HCEC 1CT (cell line): ENCODE results near the gene KCNN3.

Experiments used
- DNase-seq: peaks from one replicate; pipeline ENCODE4 v3.0.0-alpha.2; 2017

KCNN3 gene

DNA sequence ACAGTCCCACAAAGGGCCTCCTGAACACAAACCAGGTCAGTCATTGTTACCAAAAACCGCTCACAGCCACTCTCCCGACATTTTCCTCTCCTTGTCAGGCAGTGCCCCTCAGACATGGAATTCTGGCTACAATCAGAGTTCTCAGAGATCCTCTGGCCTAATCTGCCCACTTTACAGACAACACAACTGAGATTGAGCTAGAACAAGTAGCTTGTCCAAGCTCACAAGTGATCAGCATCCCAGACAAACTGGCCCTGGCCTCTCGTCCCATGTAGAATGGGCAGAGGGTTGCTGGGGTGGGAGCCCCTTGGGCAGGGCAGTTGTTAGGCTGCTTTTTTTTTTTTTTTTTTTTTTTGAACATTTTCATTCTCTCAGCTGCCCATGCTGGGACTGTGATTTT is 57.2 kb downstream of the KCNN3 start:
- DNase-seq: no peak

DNA sequence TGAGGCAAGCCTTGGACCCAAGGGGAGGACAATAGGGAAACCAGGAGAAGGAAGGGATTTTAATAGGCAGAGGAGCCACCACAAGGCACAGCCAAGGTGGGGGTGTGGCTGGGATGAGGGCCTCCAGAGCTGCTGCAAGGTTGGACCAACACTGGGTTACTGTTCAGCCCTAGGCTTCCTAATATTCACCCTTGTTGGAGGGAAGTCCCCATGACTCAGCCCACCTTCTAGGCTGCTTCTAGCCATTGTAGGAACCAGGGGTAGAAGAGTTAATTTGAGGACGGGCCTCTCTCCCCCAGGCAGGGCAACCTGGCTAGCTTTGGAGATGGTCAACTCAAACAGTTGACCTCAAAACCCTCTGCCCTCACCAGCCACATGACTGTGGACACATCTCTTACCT is 59.5 kb downstream of the KCNN3 start:
- no peak for DNase-seq

DNA sequence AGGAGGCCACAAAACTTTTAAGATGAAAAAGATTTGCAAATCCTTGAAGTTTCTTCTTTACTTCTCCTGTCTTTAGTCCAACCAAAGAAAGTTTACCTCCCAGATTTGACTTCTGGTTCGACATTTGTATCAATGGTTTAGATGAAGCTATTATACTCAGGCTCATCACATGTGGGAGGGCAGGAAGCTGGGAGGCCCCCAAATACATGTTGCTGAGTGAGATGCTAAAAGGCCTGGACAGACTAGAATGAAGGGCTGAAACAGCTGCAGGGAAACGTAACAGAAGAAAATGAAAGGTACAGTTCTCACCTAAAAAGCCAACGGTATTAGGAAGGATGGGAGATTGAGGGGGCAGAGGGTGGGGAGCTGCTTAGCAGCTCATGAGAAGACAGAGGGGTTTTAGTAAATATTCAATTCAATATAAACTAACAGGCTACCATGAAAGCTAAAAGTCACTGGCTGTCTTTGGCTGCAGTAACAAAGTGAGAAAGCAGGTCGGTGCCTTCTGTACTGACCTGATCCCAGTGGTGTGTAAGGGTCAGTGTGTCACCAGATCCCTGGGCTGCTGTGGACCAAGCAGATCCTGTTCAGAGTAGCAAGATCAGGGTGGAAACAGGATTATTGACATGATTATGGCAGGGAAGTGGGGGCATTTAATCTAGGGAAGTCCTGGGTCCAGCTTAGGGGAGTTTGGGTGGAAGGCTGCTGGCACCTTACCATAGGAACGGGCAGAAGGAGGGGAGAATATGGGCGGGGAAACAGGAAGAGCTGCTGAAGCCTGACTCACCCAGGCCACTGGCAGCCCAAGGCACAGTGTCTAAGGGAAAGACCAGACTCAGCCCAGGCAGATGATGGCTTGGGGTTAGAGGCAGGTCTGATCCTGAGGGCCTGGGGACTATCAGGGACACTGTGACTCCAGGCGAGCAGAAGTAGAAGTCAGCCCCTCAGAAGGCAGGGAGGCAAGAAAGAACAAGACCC is 60.4 kb downstream of the KCNN3 start:
- peak; percentile 30 for DNase-seq

DNA sequence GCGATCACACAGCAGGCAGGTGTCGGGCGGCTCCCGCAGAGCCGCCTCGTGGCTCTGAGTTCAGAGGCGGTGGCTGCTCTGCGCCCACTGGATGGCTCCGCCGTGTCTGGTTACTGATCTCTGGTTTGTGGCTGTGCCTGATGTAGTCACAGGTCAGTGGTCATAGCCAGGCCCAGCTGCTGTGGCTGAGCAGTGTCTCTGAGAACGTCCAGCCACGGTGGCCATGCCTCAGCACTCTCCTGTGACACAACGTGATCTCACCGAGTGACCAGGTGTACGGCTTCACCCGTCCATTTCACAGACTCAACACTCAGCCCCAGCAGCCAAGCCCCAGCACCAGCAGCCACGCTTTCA is 61.2 kb downstream of the KCNN3 start:
- DNase-seq: no peak

DNA sequence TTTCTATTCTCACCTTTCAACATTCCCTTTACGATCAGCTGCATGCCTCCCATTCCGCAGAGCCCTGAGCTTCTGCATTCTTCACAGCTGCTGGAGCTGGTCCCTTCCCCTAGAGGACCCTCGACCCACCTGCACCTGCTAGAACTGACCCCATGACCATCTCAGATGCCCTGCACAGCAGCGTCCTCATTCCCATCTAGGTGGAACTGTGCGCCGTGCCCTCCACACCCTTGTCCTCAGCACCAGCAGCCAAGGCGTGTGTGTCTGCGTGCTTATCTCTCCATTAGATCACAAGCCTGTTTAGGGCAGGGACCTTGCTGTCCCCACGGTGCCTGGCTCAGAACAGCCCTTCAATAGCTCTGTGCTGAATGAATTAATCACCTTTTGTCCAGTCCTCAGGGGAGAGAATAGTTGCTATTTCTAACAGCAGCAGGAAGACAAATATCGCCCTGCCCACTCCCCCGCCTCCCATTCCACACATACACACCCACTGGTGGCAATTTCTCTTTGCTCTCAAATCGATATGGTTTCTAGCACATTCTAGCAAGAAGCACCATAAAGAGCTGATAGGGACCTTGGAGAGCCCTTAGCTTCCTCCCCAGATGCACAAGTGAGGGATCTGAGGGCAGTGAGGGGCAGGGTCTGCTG is 61.7 kb downstream of the KCNN3 start:
- no peak for DNase-seq

DNA sequence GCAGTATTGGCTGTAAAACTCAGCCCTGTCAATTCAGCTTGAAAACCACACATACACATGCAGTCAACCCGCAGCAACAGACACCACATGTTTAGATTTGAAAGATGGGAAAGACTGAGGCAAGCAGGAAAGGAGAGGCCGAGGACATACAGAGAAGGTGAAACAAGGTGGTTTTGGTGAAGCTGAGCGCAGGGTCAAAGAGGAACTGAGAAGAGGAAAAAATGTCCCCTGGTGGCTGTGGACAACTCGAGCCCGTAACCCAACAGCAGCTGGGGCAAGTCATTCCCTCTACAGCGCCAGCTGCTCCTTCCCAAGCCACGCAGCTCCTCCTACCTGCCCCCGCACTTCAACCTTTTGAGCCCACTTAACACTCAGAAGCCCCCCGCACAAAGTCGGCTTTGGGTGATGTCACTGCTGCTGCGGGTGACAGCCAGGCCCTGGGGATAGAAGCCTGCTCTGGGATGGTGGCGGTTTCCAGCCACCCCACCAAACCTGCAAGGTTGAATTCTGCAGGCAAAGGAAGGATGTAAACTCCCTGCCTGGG is 63.0 kb downstream of the KCNN3 start:
- no peak for DNase-seq

DNA sequence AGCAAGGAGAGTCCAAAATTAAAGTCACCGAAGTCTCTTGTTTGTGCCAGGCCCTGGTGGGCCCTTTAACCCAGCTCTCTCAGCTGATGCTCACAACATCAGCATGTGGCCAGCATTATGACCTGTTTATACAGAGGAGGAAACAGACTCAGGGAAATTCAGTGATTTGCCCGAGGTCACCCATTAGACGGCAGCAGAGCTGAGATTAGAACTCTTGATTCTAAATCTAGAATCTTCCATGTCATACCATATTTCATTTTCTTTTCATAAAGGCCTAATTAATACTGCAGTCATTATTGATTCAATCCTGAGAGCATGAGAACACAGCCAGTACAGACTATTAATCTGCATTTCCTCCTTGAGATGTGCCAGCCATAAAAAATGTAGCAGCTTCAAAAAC is 63.7 kb downstream of the KCNN3 start:
- no peak for DNase-seq

DNA sequence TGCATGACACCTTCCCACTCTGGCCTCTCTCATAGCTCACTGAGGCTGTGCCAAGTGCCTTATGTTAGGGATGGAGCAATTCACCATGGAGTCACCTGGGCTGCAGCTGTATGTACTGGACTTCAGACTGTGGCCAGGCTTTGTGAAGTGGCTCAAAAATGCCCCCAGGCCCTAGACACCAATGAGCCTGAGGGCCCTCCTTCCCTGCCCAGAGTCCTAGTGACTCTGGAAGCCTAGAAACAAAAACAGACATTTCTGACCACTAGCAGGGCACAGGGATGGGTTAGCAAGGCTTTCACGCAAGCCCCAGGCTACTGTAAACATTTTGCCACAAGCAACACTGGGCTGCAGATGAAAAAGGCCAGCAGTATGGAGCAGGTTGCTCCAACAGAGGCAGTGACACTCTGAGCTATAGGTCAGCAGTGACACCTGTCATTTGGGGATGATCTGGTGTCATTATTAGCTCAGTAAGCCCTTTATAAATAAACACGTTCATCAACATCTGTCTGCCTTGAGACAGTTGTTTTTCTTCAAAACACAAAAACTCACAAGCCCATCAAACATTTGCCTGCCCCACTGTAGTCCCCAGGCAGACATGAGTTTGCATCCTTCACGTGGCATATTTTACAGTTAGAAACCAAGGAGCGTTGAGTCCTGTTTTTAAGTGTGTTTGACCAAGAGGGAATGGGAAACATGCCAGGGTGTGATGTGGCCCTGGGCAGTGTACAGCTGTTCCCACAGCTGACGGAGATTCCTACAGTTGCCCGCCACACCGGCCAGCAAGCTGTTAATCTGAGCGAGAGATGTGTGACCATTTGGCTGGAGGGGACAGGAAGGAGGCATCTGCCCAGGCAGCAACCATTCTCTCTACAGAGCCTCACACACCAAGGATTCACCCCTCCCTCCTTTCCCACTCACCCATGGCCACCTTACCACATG is 66.8 kb downstream of the KCNN3 start:
- no peak for DNase-seq

DNA sequence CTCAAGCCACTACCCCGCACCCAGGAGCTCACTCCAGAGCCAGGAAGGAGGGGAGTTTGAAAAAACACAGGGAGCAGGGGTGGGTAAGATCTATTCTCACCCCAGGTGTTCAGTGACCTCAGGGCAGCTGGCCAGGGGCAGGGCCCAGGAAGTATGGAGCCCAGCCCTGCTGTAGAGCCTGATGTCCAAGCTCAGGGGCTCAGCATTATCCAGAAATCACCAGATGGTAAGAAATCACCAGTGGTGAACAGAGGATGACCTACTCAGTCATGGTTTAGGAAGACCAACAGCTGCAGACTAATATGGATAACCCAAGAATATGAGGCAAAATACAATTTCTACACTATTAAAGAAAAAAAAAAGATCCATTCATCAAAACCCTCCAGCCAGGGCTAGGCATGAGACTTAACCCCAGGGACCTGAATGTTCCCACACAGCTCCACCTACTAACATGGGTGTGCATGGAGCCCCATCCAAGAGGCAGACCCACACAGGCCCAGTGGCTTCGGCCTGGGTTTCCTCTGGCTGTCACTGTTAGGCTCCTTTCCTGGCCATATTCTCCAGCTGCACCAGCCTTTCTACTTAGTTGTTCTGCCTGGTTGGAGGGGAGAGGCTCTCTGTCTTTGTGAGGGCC is 67.6 kb downstream of the KCNN3 start:
- no peak for DNase-seq

DNA sequence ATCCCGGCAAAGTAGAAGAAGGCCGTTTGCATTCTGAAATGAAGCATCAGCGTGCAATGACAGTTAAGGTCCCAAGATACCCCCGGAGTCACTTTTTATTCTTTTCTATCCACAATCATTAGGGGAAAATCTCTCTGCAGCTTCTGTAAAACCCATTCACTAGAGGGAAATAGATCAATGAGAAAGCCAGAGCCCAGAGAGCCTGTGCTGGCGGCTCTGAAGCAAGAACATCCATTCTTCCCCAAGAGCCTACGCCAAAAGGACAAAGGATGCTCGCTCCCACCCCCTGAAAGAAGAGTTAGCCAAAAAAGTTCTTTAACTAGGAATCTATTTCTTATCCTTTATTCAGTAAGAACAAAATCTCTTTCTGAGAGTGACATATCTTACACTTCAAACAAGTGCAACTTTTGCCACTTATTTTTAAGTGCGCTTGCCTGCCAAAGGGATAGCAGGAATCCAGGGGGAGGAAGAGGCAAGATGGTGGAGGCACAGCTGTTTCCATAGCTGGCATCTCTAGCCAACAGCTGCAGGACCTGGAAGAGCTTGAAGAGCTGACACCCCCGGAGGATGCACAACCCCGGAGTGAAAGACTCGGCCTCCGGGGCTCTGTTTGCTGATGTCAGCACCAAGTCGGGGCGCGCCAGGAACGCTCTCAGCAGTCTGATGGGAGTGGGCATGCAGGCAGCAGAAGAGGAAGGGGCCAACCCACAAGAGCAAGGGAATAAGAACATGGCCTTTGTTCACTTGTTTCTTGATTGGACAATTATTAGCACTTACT is 68.7 kb downstream of the KCNN3 start:
- no peak for DNase-seq

DNA sequence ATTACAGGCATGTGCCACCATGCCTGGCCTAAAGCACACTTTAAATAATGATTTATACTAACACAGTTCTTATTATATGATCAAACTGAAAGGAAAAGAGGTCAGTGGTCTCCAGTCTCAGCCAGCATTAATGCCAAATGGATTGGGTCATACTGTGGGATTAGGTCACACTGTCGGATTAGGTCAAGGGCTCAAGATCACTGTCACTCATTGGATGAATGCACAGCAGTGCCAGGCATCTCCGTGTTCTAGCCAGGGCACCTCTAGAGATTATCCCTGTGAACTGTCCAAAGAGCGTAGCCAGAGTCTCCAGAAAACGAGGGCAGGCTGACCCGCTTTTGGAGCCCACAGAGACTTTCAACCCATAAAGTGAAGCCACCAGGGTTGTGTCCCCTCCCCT is 70.9 kb downstream of the KCNN3 start:
- DNase-seq: no peak

DNA sequence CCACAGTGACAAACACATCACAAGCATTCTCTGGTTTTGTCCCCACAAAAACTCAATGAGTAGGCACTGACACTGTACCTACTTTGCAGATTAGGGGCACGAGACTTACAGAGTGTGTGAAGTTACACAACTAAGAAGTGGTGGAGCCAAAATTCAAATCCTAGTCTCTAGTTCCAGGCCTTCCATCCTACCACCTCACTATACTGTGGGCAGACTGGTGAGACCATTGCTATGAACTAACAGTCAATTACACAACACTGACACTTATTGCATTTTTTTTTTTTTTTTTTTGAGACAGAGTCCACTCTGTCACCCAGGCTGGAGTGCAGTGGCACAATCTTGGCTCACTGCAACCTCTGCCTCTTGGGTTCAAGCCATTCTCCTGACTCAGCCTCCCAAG is 71.4 kb downstream of the KCNN3 start:
- no peak for DNase-seq

DNA sequence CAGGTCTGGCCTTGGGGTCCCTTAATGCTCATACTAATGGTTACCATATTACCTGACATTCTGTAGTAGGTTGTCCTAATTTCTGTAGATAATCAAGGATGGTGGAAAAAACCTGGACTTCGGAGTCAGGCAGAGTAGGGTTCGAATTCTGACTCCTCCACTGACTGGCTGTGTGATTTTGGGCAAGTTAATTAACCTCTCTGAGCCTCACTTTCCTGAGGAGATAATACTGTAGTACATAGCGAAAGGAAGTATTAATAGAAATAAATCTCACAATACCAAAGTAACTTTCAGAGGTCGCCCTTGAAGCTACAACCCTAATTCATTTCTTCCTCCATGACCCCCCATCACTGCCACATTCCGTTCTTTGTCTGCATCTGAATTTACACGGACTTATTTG is 72.9 kb downstream of the KCNN3 start:
- DNase-seq: no peak

DNA sequence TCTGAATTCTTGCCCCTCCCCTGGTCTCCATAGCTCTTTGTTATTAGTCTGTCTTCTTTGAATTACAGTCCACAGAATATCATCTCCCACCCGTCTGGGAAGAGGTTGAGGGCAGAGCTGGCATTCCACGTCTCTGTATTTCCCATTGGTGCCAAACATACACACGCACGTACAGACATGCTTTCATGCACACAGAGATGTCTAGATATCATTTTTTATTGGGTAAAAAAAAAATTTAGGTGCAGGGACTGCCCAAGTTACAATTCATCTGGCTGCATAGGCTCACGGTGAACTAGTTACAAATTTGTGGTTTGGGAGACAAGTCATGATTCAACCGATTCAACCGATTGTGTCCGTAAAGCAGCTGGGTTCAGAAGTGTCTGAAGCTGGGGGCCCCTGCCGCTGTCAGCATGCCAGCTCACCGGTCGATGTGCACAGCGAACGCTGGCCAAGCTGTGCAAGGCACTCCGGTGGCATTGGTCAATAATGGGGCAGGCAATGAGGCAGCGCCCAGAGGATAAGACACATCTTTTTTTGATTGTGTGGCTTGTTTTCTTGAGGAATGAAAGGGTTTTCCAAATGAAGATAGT is 73.7 kb downstream of the KCNN3 start:
- DNase-seq: no peak

DNA sequence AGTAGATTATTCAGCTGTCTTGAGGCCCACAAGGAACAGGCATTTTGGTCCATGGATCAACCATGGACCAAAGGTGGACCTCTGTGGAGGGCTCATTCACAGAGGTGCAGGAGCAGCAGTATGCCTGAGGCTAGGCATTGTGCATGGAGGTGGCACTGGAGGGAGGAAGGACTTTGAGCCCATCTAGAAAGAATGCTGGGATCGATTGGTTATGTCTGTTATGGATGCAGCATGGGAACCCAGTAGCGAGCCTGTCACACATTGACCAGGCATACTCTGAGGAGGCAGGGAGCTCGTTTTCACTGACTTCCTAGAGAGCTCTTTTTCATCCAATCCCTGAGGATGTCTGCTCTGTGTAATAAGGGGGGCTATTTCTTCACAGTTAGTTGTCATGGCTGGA is 75.5 kb downstream of the KCNN3 start:
- no peak for DNase-seq

DNA sequence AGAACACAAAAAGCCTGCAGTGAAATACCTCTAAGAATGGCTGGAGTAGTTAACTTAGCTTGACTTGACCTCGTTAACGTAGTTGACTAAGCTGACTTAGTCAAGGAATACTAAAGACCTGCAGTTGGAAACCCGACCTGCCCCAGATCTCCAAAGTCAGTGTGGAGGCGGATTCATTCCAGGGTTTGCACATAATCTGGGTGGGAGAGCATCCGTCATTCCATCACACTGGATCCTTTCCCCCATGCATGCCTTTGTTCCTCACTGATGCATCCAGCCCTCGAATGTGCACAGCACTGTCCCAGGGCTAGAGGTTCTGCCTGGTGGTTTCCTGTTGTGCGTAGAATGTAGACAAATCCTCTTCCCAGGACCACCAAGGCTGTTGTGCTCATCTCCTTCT is 76.4 kb downstream of the KCNN3 start:
- no peak for DNase-seq

DNA sequence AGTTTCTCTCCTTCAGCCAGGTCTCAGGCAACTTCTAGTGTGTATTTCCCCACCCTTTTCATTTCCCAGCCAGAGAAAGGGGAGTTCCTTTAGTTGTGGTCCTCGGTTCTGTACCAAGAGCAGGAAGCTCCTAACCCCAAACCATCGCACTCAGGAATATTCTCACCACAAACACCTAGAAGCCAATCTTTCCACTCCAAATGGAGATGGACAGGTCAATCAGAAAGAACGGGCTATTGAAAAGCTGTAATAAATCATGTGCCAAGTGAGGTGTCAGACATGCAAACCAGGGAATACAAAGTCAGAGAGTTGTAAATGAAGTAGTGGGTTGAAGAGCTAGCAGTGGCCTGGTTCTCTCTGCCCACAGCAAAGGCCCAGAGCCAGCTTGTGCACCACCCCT is 77.2 kb downstream of the KCNN3 start:
- no peak for DNase-seq

DNA sequence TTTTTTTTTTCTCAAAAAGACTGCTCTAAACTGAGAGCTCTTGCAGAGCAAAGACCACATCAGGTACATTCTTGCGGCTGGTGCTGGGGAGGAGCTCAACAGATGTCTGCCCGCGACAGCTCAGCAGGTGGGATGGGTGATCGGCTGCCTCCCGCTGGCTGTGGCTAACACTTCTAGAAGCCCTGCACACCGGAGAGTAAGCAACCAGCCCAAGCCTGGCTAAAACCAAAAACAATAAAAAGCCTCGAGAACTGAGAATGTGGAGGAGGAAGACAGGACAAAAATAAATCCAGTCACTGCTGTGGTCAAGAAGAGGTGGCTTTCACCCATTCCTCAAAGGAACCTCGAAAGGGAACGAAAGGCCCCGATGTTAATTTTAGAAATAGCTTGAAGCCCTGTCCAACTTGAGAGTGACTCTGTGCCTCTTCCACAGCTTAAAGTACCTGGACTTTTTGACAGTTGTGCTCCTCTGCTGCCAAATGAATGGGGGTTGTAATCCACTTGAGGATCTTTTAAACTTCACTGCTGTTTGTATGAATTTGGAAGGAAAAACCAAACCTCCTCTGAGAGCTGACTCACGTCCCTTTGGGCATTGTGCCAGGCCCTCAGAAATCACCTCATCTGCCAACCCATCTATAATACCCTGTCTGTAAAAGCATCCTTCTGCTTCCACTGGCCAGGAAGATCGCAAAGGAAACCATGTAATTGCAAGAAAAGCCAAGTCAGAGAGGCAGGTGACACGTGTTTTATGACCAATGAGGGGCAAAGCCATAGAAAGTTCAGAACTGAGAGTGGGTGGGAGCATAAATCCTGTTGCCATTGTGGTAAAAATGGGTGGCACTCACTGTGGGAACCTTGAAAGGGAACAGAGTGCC is 78.6 kb downstream of the KCNN3 start:
- DNase-seq: peak; percentile 28

DNA sequence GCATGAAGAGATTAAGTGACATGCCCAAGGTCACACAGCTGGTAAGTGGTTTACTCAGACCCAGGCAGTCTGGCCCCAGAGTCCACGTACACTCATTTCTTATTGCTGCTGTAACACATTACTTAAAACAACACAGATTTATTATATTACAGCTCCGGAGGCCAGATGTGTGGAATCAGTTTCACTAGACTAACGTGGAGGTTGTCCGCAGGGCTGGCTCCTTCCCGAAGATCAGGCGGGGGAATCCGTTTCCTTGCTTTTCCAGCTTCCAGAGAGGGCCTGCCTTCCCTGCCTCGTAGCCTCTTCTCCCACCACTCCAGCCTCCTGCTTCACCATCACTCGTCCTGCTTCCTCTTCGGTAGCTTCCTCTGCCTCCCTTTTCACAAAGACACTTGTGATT is 81.2 kb downstream of the KCNN3 start:
- no peak for DNase-seq
